ENCODE results near the gene ADAMTS18. TPM values are rescaled to one million over a fixed set of nuclear protein-coding genes. Genes with fewer than 3 reads are reported as not detected.

Gene ADAMTS18
- total RNA-seq, 1 experiment from 2014 or later, result not detected

DNA sequence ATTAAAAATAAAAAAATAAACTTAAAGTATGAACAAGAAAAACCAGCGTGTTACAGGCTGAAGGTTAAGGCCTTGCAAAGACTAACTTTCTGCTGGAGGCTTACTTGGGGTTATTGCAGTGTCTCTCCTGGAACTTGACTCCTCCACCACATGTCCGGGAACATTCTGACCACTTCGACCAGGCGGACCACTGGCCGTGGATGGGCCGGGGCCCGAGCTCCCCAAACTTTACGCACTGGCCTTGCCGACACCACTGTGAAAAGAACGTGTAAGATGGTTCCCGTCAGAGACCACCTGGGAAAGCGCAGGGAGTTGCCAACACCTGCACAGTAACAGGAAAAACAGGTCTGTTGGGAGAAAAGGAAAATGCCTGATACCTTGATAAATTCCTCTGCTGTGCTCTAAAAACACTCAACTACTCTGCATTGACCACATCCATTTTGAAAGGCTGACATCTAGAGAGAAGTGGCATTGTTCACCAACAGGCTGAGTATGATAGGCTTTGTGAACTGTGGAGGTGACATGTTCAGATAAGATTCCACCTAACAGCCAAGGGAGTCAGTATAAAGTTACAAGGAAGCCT lies 99.1 kb downstream of the ADAMTS18 start:
- TF ChIP-seq, protein P1, sequence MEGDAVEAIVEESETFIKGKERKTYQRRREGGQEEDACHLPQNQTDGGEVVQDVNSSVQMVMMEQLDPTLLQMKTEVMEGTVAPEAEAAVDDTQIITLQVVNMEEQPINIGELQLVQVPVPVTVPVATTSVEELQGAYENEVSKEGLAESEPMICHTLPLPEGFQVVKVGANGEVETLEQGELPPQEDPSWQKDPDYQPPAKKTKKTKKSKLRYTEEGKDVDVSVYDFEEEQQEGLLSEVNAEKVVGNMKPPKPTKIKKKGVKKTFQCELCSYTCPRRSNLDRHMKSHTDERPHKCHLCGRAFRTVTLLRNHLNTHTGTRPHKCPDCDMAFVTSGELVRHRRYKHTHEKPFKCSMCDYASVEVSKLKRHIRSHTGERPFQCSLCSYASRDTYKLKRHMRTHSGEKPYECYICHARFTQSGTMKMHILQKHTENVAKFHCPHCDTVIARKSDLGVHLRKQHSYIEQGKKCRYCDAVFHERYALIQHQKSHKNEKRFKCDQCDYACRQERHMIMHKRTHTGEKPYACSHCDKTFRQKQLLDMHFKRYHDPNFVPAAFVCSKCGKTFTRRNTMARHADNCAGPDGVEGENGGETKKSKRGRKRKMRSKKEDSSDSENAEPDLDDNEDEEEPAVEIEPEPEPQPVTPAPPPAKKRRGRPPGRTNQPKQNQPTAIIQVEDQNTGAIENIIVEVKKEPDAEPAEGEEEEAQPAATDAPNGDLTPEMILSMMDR (conservative IDR thresholded peaks at IDR 0.05; ENCODE audit: low read depth, low read length), result no peak
- TF ChIP-seq EZH2 (IDR thresholded peaks at IDR 0.05; ENCODE audit: low read length, unreplicated experiment), result no peak
- no peak for TF ChIP-seq EZH2phosphoT487 (IDR thresholded peaks at IDR 0.05; ENCODE audit: borderline replicate concordance, low read length)
- H3F3A ChIP-seq (ENCODE audit: low read length, unreplicated experiment), result no peaks in the 10 kb centered on the region
- H4K20me1 ChIP-seq (ENCODE audit: low read length), result no peaks in the 10 kb centered on the region
- H3K27me3 ChIP-seq (ENCODE audit: low read length), result 0 out of 2 replicates have a peak, but pooled peaks cover 6% of the 10 kb centered on the region
- H3K27ac ChIP-seq (ENCODE audit: low read length), result no peak overlapping the region
- no peak overlapping the region for H3K4me2 ChIP-seq (ENCODE audit: low read length)
- no peak for ATAC-seq
- no peaks in the 10 kb centered on the region for H3K9me3 ChIP-seq (ENCODE audit: low read length)
- BruUV-seq (replicated peaks), result no TSS peak
- no peaks in the 10 kb centered on the region for H3K36me3 ChIP-seq (ENCODE audit: low read depth, low read length)
- no peaks in the 10 kb centered on the region for H3K4me1 ChIP-seq (ENCODE audit: insufficient read depth, low read length)
- no peak overlapping the region for H3K4me3 ChIP-seq (ENCODE audit: low read length)
- POLR2A ChIA-PET (ENCODE audit: unreplicated experiment), result no interaction called here
- no peaks in the 10 kb centered on the region for H3K9me2 ChIP-seq (replicated peaks; ENCODE audit: low read length)
- DNase-seq, result peak; percentile 13
- CTCF ChIA-PET, result no interaction called here
- intact Hi-C loops (cut with micrococcal nuclease), result no loop called here
- no peak overlapping the region for H2AFZ ChIP-seq (ENCODE audit: low read length)
- H3K79me2 ChIP-seq (ENCODE audit: low read length), result no peaks in the 10 kb centered on the region
- no peak overlapping the region for H3K9ac ChIP-seq (ENCODE audit: low read length)

DNA sequence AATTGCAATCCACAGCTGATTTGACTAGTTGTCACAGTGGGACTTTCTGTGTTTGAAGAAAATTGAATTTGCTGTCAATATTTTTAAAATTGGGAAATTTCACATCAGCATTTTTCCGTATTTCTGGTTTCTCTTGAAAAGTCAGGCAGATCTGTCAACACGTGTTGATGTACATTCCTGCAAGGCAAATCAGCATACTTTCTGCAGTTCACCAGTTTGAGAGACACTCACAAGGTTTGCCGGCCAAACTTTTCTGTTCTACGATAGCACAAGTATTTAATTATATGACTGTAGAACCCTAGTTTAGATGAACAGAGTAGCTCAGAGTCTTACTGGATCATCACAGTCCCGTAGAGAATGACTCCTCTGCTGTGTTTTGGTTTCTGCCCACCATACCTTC lies 102.0 kb downstream of the ADAMTS18 start:
- H3K36me3 ChIP-seq (ENCODE audit: low read depth, low read length), result no peaks in the 10 kb centered on the region
- H3K9me2 ChIP-seq (replicated peaks; ENCODE audit: low read length), result no peaks in the 10 kb centered on the region
- H3K4me1 ChIP-seq (ENCODE audit: insufficient read depth, low read length), result no peaks in the 10 kb centered on the region
- TF ChIP-seq EZH2 (IDR thresholded peaks at IDR 0.05; ENCODE audit: low read length, unreplicated experiment) (no peak), EZH2phosphoT487 (IDR thresholded peaks at IDR 0.05; ENCODE audit: borderline replicate concordance, low read length) (no peak)
- TF ChIP-seq, protein P1 (conservative IDR thresholded peaks at IDR 0.05; ENCODE audit: low read depth, low read length), result no peak
- H3K9ac ChIP-seq (ENCODE audit: low read length), result no peak overlapping the region
- no peak overlapping the region for H3K4me3 ChIP-seq (ENCODE audit: low read length)
- no peak overlapping the region for H3K4me2 ChIP-seq (ENCODE audit: low read length)
- BruUV-seq (replicated peaks), result no TSS peak
- no peaks in the 10 kb centered on the region for H3K9me3 ChIP-seq (ENCODE audit: low read length)
- H3K27ac ChIP-seq (ENCODE audit: low read length), result no peak overlapping the region
- no peaks in the 10 kb centered on the region for H3K79me2 ChIP-seq (ENCODE audit: low read length)
- ChIA-PET CTCF (no interaction called here), POLR2A (ENCODE audit: unreplicated experiment) (no interaction called here)
- no peaks in the 10 kb centered on the region for H3F3A ChIP-seq (ENCODE audit: low read length, unreplicated experiment)
- ATAC-seq (no peak), DNase-seq (no peak)
- H4K20me1 ChIP-seq (ENCODE audit: low read length), result no peaks in the 10 kb centered on the region
- intact Hi-C loops (cut with micrococcal nuclease), result no loop called here
- H2AFZ ChIP-seq (ENCODE audit: low read length), result no peak overlapping the region
- 0 out of 2 replicates have a peak, but pooled peaks cover 6% of the 10 kb centered on the region for H3K27me3 ChIP-seq (ENCODE audit: low read length)

DNA sequence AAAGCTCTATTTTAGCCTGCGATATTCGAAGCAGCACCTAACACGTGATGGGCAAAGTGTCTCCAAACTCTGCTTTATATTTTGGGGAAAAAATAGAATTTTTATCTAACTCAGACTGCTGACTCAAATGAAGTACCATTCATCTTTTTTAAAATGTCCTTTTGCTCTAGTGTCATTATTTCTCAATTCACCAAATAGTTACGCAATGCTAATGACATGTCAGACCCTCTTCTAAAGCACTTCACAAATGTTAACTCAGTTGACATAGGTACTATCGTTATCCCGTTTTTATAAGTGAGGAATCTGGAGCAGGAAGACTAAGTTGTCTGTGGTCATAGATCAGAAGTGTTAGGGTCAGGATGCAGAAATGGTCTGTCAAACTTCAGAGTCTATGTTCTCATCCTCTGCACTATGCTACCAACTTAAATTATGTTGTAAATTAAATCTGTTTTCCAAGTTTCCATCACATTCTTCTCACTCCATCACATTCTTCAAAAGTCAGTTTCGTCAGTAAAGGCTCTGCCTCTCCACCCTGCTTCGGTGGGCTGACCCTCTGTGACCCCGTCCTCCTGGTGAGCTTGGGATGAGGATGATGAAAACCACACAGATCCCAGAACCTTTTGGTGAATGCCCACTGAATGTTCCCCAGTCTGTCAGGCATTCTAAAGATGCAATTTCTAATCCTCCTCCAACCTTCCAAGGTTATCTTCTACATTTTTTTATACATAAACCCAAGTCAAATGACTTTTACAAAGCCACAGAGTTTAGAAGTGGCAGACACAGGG lies 102.8 kb downstream of the ADAMTS18 start:
- Histone ChIP-seq H3K4me1 (ENCODE audit: insufficient read depth, low read length) (no peaks in the 10 kb centered on the region), H3K4me3 (ENCODE audit: low read length) (no peak overlapping the region), H3K27ac (ENCODE audit: low read length) (no peak overlapping the region), H3K9me2 (replicated peaks; ENCODE audit: low read length) (no peaks in the 10 kb centered on the region), H4K20me1 (ENCODE audit: low read length) (no peaks in the 10 kb centered on the region), H3F3A (ENCODE audit: low read length, unreplicated experiment) (no peaks in the 10 kb centered on the region), H2AFZ (ENCODE audit: low read length) (no peak overlapping the region), H3K9me3 (ENCODE audit: low read length) (no peaks in the 10 kb centered on the region), H3K36me3 (ENCODE audit: low read depth, low read length) (no peaks in the 10 kb centered on the region), H3K79me2 (ENCODE audit: low read length) (no peaks in the 10 kb centered on the region), H3K27me3 (ENCODE audit: low read length) (0 out of 2 replicates have a peak, but pooled peaks cover 2% of the 10 kb centered on the region), H3K4me2 (ENCODE audit: low read length) (no peak overlapping the region), H3K9ac (ENCODE audit: low read length) (no peak overlapping the region)
- TF ChIP-seq EZH2 (IDR thresholded peaks at IDR 0.05; ENCODE audit: low read length, unreplicated experiment) (no peak), EZH2phosphoT487 (IDR thresholded peaks at IDR 0.05; ENCODE audit: borderline replicate concordance, low read length) (no peak)
- TF ChIP-seq, protein P1 (conservative IDR thresholded peaks at IDR 0.05; ENCODE audit: low read depth, low read length), result no peak
- ChIA-PET POLR2A (ENCODE audit: unreplicated experiment) (no interaction called here), CTCF (no interaction called here)
- DNase-seq (no peak), ATAC-seq (no peak)
- BruUV-seq (replicated peaks), result no TSS peak
- intact Hi-C loops (cut with micrococcal nuclease), result no loop called here
